ENCODE data around the gene MGA. TPM values are rescaled to one million over a fixed set of nuclear protein-coding genes. Genes with fewer than 3 reads are reported as not detected.

The MGA gene
- total and polyA plus RNA-seq, 2 experiments from 2014 or later, result 13.2 to 14.8 TPM

DNA sequence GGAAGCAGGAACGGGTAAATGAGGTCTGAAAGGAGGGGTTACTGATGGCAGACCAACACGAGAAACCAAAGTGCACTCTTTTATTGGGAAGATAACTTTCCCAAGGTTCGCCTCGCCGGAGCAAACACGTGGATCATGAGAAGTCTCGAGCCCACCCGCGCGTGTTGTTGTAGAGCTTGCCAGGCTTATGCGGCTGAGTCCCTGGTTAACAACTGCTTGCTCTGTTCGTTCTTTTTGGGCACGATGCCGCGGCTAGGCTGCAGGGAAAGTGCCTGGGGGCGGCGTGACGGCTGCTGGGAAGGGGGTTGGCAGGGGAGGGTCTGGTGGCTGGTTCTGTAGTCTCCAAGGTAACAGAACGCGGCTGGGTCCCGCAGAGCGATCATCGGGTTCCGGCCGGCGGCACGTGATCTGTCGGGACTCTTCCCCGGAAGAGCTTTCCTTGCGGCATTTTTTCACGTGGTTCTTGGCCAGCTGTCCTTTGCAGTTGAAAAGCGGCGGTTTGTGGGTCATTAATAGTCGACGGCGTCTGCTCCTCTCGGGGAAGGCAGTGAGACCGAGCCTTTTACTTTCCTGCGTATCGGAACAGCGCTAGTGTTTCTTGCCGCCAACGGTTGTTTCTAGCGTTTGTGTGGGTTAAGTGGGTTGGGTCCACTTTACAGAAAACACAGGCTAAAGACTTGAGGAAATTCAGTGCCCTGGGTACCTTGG, 1.5 kb downstream of the MGA start:
- peaks cover 26% of the 10 kb centered on the region for H3K4me1 ChIP-seq (ENCODE audit: insufficient read depth)
- H3K9me2 ChIP-seq (ENCODE audit: insufficient read depth), result no peaks in the 10 kb centered on the region
- H4K20me1 ChIP-seq (ENCODE audit: insufficient read depth), result no peaks in the 10 kb centered on the region
- peak; percentile 89 for DNase-seq
- H3K9ac ChIP-seq, result peak overlapping the region; percentile 74
- H3F3A ChIP-seq (ENCODE audit: insufficient read depth), result peaks cover 27% of the 10 kb centered on the region
- in situ Hi-C loops (cut with MboI), result no loop called here
- peaks cover 60% of the 10 kb centered on the region for H3K79me2 ChIP-seq (ENCODE audit: insufficient read depth)
- no peaks in the 10 kb centered on the region for H3K9me3 ChIP-seq (ENCODE audit: low read depth)
- no peak for TF ChIP-seq EZH2phosphoT487 (IDR thresholded peaks at IDR 0.05; ENCODE audit: insufficient read depth, low read depth)
- no peak for TF ChIP-seq EZH2 (IDR thresholded peaks at IDR 0.05; ENCODE audit: insufficient read depth, poor library complexity, severe bottlenecking)
- WGBS, 2 experiments (ENCODE audit: low coverage in 1 of 2, low lambda C conversion rate in 2 of 2, missing lambda C conversion rate in 2 of 2), result 4% methylated on average over 42 to 44 of the region's 44 CpGs
- peak overlapping the region; percentile 78 for H3K4me2 ChIP-seq (ENCODE audit: unreplicated experiment)
- peak overlapping the region; percentile 74 for H3K4me3 ChIP-seq
- H3K36me3 ChIP-seq (ENCODE audit: low read depth), result no peaks in the 10 kb centered on the region
- peak overlapping the region; percentile 70 for H3K27ac ChIP-seq
- peak overlapping the region; percentile 90 for H2AFZ ChIP-seq
- no peaks in the 10 kb centered on the region for H3K27me3 ChIP-seq (replicated peaks; ENCODE audit: insufficient read depth)

DNA sequence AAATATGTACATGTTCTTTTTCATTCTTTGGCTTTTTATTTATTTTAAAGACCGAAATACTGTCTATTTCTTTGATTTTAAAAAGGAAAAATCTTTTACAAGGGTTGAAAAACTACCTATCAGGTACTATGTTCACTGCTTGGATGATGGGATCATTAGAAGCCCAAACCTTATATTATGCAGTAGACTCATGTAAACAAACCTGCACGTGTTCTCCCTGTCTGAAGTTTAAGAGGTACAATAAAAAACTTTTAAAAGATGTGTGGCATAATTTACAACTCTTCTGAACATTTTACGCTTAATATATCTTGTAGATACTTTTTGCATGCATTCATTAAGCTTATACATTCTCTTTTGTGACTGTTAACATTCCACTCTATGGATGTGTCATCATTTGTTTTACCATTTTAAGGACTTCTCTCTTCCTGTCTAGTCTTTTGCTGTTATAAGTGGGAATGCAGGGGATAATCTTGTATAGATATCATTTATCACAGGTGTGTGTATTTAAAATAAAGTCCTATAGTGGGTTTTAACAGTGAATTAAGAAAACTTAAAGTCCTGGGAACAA, 6.2 kb downstream of the MGA start:
- WGBS, 2 experiments (ENCODE audit: low coverage in 1 of 2, low lambda C conversion rate in 2 of 2, missing lambda C conversion rate in 2 of 2), result 75 to 79% methylated on average over 3 of the region's 3 CpGs
- H3K9ac ChIP-seq, result no peak overlapping the region
- peak overlapping the region; percentile 3 for H3K27ac ChIP-seq
- no peak overlapping the region for H2AFZ ChIP-seq
- no peaks in the 10 kb centered on the region for H3K9me3 ChIP-seq (ENCODE audit: low read depth)
- no peaks in the 10 kb centered on the region for H4K20me1 ChIP-seq (ENCODE audit: insufficient read depth)
- peak; percentile 54 for DNase-seq
- no peaks in the 10 kb centered on the region for H3K36me3 ChIP-seq (ENCODE audit: low read depth)
- H3K27me3 ChIP-seq (replicated peaks; ENCODE audit: insufficient read depth), result no peaks in the 10 kb centered on the region
- H3K9me2 ChIP-seq (ENCODE audit: insufficient read depth), result no peaks in the 10 kb centered on the region
- H3K79me2 ChIP-seq (ENCODE audit: insufficient read depth), result peaks cover 99% of the 10 kb centered on the region
- peaks cover 33% of the 10 kb centered on the region for H3K4me1 ChIP-seq (ENCODE audit: insufficient read depth)
- in situ Hi-C loops (cut with MboI), result no loop called here
- H3K4me2 ChIP-seq (ENCODE audit: unreplicated experiment), result peak overlapping the region; percentile 21
- H3K4me3 ChIP-seq, result no peak overlapping the region
- H3F3A ChIP-seq (ENCODE audit: insufficient read depth), result peaks cover 20% of the 10 kb centered on the region
- no peak for TF ChIP-seq EZH2phosphoT487 (IDR thresholded peaks at IDR 0.05; ENCODE audit: insufficient read depth, low read depth)
- no peak for TF ChIP-seq EZH2 (IDR thresholded peaks at IDR 0.05; ENCODE audit: insufficient read depth, poor library complexity, severe bottlenecking)

DNA sequence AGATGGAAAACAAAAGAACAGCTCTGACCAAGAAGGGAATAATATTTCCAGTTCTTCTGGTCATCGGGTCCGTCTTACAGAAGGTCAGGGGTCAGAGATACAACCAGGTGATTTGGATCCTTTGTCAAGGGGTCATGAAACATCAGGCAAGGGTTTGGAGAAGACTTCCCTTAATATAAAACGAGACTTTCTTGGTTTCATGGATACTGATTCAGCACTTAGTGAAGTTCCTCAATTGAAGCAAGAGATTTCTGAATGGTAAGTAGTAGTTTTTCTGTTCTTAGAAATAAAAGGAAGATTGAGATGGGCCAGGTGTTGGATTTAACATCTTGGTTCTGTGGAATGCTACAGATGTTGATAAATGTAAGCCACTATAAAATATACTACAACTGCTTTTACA, 9.5 kb downstream of the MGA start:
- TF ChIP-seq EZH2 (IDR thresholded peaks at IDR 0.05; ENCODE audit: insufficient read depth, poor library complexity, severe bottlenecking) (no peak), EZH2phosphoT487 (IDR thresholded peaks at IDR 0.05; ENCODE audit: insufficient read depth, low read depth) (no peak)
- H3K27me3 ChIP-seq (replicated peaks; ENCODE audit: insufficient read depth), result no peaks in the 10 kb centered on the region
- in situ Hi-C loops (cut with MboI), result no loop called here
- H3K9ac ChIP-seq, result no peak overlapping the region
- no peaks in the 10 kb centered on the region for H3K36me3 ChIP-seq (ENCODE audit: low read depth)
- peaks cover 11% of the 10 kb centered on the region for H3F3A ChIP-seq (ENCODE audit: insufficient read depth)
- H3K27ac ChIP-seq, result no peak overlapping the region
- no peaks in the 10 kb centered on the region for H3K9me3 ChIP-seq (ENCODE audit: low read depth)
- H2AFZ ChIP-seq, result no peak overlapping the region
- peaks cover 8% of the 10 kb centered on the region; the same call in 1 of the 2 replicates for H4K20me1 ChIP-seq (ENCODE audit: insufficient read depth)
- 97 to 100% methylated on average over 3 of the region's 3 CpGs for WGBS, 2 experiments (ENCODE audit: low coverage in 1 of 2, low lambda C conversion rate in 2 of 2, missing lambda C conversion rate in 2 of 2)
- H3K4me2 ChIP-seq (ENCODE audit: unreplicated experiment), result no peak overlapping the region
- H3K4me1 ChIP-seq (ENCODE audit: insufficient read depth), result peaks cover 18% of the 10 kb centered on the region
- H3K4me3 ChIP-seq, result no peak overlapping the region
- no peak for DNase-seq
- H3K79me2 ChIP-seq (ENCODE audit: insufficient read depth), result peaks cover 100% of the 10 kb centered on the region
- H3K9me2 ChIP-seq (ENCODE audit: insufficient read depth), result no peaks in the 10 kb centered on the region

DNA sequence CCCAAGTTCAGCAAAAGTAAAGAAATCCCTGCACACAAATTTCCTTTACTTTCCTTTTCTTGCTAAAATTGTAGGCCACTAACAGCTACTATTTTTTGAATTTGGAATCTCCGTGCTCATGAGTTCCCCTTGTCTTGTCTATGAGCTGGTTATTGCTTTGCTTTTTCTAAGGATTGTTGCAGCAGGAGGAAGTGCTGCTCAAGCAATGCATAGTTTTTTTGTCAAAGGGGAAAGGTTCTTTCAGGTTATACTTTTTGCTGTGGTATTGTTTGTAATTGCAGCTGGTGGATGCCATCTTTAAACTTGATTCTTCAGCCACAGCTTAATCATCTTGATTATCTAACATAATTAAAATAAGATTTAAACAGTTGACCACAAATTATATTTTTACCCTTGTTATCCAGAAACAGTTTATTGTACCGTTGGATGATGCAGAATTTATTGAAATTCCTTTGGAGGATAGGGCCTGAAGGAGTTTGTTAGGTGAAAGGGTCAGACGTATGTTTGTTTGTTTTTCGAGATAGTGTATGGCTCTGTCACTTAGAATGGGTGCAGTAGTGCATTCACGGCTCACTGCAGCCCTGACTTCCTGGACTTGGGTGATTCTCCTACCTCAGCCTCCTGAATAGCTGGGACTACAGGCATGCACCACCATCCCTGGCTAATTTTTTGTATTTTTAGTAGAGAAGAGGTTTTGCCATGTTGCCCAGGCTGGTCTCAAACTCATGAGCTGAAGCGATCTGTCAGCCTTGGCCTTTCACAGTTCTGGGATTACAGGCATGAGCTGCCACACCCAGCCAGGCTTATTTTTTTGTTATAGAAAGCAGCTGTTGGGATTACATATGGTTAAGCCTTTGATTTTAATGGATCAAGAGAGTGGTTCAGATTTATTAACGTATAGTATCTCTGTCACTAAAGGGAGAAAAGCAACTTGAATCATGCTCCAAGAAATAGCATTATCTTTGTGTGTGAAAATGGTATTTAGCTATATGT, 11.7 kb downstream of the MGA start:
- no peak for TF ChIP-seq EZH2 (IDR thresholded peaks at IDR 0.05; ENCODE audit: insufficient read depth, poor library complexity, severe bottlenecking)
- TF ChIP-seq EZH2phosphoT487 (IDR thresholded peaks at IDR 0.05; ENCODE audit: insufficient read depth, low read depth), result no peak
- Histone ChIP-seq H3K9me2 (ENCODE audit: insufficient read depth) (no peaks in the 10 kb centered on the region), H4K20me1 (ENCODE audit: insufficient read depth) (peaks cover 8% of the 10 kb centered on the region; the same call in 1 of the 2 replicates), H3F3A (ENCODE audit: insufficient read depth) (peaks cover under 1% of the 10 kb centered on the region; the same call in 1 of the 2 replicates), H3K27me3 (replicated peaks; ENCODE audit: insufficient read depth) (no peaks in the 10 kb centered on the region), H3K4me3 (no peak overlapping the region), H3K4me2 (ENCODE audit: unreplicated experiment) (no peak overlapping the region), H3K9ac (no peak overlapping the region), H3K27ac (no peak overlapping the region), H3K36me3 (ENCODE audit: low read depth) (no peaks in the 10 kb centered on the region), H2AFZ (no peak overlapping the region), H3K9me3 (ENCODE audit: low read depth) (no peaks in the 10 kb centered on the region), H3K79me2 (ENCODE audit: insufficient read depth) (peaks cover 100% of the 10 kb centered on the region), H3K4me1 (ENCODE audit: insufficient read depth) (peaks cover 7% of the 10 kb centered on the region; the same call in 1 of the 2 replicates)
- 86% methylated on average over 7 of the region's 7 CpGs for WGBS, 2 experiments (ENCODE audit: low coverage in 1 of 2, low lambda C conversion rate in 2 of 2, missing lambda C conversion rate in 2 of 2)
- in situ Hi-C loops (cut with MboI), result no loop called here
- no peak for DNase-seq
